Activated CD4-positive, alpha-beta T cell treated with anti-CD3 and anti-CD28 coated beads, Interleukin-2, amount 10 ng/mL, durations not matched to agents 7 days and 5 days (primary cell): ENCODE results near the gene TRIM41. TPM values are rescaled to one million over a fixed set of nuclear protein-coding genes. Genes with fewer than 3 reads are reported as not detected.
A peak's percentile ranks its signal among the peaks of the same experiment; 100 is the strongest.

Experiments
- CTCF ChIA-PET: fragments of 350-600 bp; sonication (Branson Sonifier 250); formaldehyde crosslinking; loops from one replicate; lab custom pipeline; 2021; ENCODE audit warnings: antibody characterized with exemption; lab: Charles Lee
- POLR2A ChIA-PET: fragments of 350-600 bp; sonication (Branson Sonifier 250); formaldehyde crosslinking; loops from one replicate; lab custom pipeline; 2021; ENCODE audit warnings: antibody characterized with exemption; lab: Charles Lee
- DNase-seq: peaks from one replicate; pipeline ENCODE4 v3.0.0-alpha.2; 2020
- H3K27ac Mint-ChIP-seq: one replicate; pipeline ENCODE4 v1.8.0; 2021; ENCODE audit warnings: mild to moderate bottlenecking, moderate library complexity, mixed read lengths
- H3K27me3 Mint-ChIP-seq: one replicate; pipeline ENCODE4 v1.8.0; 2021; ENCODE audit warnings: mixed read lengths
- H3K36me3 Mint-ChIP-seq: one replicate; pipeline ENCODE4 v1.8.0; 2021; ENCODE audit warnings: low read depth, mixed read lengths
- H3K4me1 Mint-ChIP-seq: one replicate; pipeline ENCODE4 v1.8.0; 2021; ENCODE audit warnings: mixed read lengths
- H3K4me3 Mint-ChIP-seq: one replicate; pipeline ENCODE4 v1.8.0; 2021; ENCODE audit warnings: mild to moderate bottlenecking, moderate library complexity, mixed read lengths
- H3K9me3 Mint-ChIP-seq: one replicate; pipeline ENCODE4 v1.8.0; 2021; ENCODE audit warnings: mixed read lengths
- total RNA-seq, 2 experiments: library from RNA; stranded (reverse); gene quantifications; one replicate each; pipeline ENCODE4 v1.2.3, GENCODE V29; 2021

TRIM41 gene
- total RNA-seq, 2 experiments from 2014 or later, result 34.7 to 36.9 TPM

DNA sequence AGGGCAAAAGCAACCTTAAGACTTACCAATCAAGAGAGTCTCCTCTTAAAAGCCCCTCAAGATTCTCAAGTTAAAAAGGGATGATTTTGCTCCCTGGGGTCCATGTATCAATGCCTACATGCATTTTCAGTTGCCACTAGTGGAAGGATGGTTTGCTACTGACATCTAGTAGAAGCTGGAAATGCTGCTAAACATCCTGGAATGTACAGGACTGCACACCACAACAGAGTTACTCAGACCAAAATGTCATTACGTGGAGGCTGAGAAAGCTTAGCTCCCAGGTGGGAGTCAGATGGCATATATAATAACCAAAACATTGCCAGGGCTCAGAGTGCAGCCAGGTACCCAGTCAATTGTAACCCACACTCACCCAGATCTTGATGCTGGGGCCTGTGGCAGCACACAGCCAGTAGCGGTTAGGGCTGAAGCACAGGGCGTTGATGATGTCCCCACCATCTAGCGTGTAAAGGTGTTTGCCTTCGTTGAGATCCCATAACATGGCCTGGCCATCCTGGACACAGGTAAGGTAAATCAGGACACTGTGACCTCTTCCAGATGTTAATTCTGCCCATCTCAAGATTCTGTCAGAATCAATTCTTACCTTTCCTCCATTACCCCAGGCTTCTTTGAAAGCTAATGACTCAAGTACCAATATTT, 14.8 kb downstream of the TRIM41 start:
- peaks cover 41% of the 10 kb centered on the region for H3K4me1 Mint-ChIP-seq
- peak overlapping the region; percentile 22 for H3K4me3 Mint-ChIP-seq
- POLR2A ChIA-PET, result no interaction called here
- H3K27ac Mint-ChIP-seq, result peak overlapping the region; percentile 36
- DNase-seq, result no peak
- peaks cover 85% of the 10 kb centered on the region for H3K36me3 Mint-ChIP-seq
- H3K27me3 Mint-ChIP-seq, result no peaks in the 10 kb centered on the region
- CTCF ChIA-PET, result no interaction called here
- H3K9me3 Mint-ChIP-seq, result no peaks in the 10 kb centered on the region

DNA sequence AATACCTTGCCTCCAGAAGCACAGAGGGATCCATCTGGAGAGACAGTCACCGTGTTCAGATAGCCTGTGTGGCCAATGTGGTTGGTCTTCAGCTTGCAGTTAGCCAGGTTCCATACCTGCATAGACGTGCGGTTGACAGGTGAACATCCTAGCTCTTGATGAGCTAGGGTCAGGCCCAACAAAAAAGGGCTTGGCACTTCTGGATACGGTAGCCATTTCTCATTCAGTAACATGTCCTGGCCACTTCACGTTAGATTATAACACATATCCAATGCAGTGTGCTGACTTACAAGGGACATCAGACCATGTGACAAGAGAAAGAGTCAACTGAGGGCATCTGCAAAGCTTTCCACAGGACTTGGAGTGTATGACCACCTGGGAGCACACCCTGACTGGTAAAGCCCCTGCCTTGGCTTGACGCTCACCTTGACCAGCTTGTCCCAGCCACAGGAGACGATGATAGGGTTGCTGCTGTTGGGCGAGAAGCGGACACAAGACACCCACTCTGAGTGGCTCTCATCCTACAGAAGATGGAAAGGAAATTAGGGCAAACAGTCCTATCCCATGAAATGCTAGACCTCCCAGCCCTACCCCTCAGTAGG, 16.1 kb downstream of the TRIM41 start:
- H3K4me1 Mint-ChIP-seq, result peaks cover 44% of the 10 kb centered on the region
- peaks cover 87% of the 10 kb centered on the region for H3K36me3 Mint-ChIP-seq
- H3K9me3 Mint-ChIP-seq, result no peaks in the 10 kb centered on the region
- H3K4me3 Mint-ChIP-seq, result no peak overlapping the region
- H3K27ac Mint-ChIP-seq, result no peak overlapping the region
- DNase-seq, result no peak
- H3K27me3 Mint-ChIP-seq, result no peaks in the 10 kb centered on the region
- POLR2A ChIA-PET, result no interaction called here
- CTCF ChIA-PET, result interaction anchor here (0.7 to 3.5 kb wide), 2 partner anchors 9 to 35 kb away, joined by 3 to 10 read pairs; partner anchors contain the start of gene TRIM7

DNA sequence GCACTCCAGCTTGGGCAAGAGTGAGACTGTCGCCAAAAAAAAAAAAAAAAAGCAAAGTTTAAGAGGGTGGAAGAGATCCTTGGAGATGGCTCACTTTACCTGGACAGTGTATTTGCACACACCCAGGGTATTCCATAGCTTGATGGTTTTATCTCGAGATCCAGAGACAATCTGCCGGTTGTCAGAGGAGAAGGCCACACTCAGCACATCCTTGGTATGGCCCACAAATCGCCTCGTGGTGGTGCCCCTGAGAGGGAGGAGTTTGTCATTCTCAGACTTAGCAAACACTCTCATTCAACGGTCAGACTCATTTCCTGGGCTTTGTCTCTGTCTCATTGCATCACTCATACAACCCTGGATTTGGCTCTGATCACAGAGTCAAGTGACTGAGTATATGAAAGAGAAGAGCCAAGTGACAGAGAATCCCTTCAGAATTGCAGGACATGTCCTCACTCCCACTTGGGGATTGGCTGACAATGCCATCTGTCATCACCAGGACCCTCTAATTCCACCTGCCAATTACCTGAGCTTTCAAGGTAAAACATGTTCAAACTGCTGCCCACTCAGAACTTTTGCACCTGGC, 18.4 kb downstream of the TRIM41 start:
- peak overlapping the region; percentile 98 for H3K27ac Mint-ChIP-seq
- no peaks in the 10 kb centered on the region for H3K27me3 Mint-ChIP-seq
- ChIA-PET POLR2A (no interaction called here), CTCF (interaction anchor here (0.6 to 3.5 kb wide), 5 partner anchors 9 to 18 kb away, joined by 3 to 10 read pairs (median 4); no protein-coding TSS in a partner anchor)
- peaks cover 75% of the 10 kb centered on the region for H3K36me3 Mint-ChIP-seq
- H3K4me1 Mint-ChIP-seq, result peaks cover 62% of the 10 kb centered on the region
- peak; percentile 58 for DNase-seq
- peak overlapping the region; percentile 98 for H3K4me3 Mint-ChIP-seq
- H3K9me3 Mint-ChIP-seq, result no peaks in the 10 kb centered on the region

DNA sequence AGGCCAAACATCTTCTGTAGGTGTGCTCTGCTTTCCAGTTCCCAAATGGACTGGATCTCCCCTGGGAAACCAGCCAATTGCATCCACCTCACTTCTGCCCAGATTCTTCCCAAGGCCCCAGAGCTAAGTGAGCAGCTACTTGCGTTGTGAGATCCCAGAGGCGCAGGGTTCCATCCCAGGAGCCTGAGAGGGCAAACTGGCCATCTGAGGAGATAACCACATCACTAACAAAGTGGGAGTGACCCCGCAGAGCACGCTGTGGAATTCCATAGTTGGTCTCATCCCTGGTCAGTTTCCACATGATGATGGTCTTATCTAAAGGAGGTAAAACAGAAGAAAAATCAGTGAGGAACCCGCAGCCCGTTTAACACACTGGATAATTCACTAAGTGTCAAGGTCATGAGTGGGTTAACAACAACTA, 19.0 kb downstream of the TRIM41 start:
- H3K27ac Mint-ChIP-seq, result peak overlapping the region; percentile 98
- H3K4me3 Mint-ChIP-seq, result peak overlapping the region; percentile 98
- peaks cover 62% of the 10 kb centered on the region for H3K4me1 Mint-ChIP-seq
- DNase-seq, result no peak
- no peaks in the 10 kb centered on the region for H3K27me3 Mint-ChIP-seq
- H3K36me3 Mint-ChIP-seq, result peaks cover 69% of the 10 kb centered on the region
- H3K9me3 Mint-ChIP-seq, result no peaks in the 10 kb centered on the region
- ChIA-PET CTCF (interaction anchor here (1.6 to 3.5 kb wide), 2 partner anchors 12 to 15 kb away, joined by 4 to 10 read pairs; no protein-coding TSS in a partner anchor), POLR2A (no interaction called here)

DNA sequence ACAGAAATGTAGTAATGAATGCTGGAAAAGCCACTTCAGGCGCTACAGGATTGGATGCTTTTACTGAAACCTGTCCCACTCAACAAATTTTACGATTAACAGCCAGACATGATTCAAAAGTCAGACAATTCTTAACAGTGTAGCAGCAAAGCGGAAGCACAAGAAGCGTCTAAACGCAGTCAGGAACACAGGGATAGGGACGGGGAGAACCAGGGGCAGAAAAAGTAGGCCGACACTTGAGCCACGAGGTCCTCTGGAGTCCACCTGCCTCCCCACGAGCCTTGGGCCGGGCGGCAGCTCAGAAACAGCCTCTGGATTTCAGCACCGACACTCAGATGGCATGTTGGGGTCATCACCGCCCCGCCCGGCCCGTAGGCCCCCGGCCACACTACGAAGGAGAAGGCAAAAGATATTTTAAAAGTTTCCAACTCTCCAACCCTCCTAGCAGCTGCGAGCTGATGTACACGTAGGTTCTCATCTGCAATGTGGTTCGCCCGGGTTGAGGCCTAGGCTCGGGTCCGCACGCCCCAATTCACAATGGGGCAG, 20.0 kb downstream of the TRIM41 start:
- H3K4me1 Mint-ChIP-seq, result peaks cover 63% of the 10 kb centered on the region
- H3K9me3 Mint-ChIP-seq, result no peaks in the 10 kb centered on the region
- CTCF ChIA-PET, result interaction anchor here (1.1 to 1.7 kb wide), 2 partner anchors 9 kb away, joined by 3 to 6 read pairs; no protein-coding TSS in a partner anchor
- no peaks in the 10 kb centered on the region for H3K27me3 Mint-ChIP-seq
- H3K27ac Mint-ChIP-seq, result peak overlapping the region; percentile 98
- peak overlapping the region; percentile 98 for H3K4me3 Mint-ChIP-seq
- H3K36me3 Mint-ChIP-seq, result peaks cover 66% of the 10 kb centered on the region
- POLR2A ChIA-PET, result no interaction called here
- no peak for DNase-seq

DNA sequence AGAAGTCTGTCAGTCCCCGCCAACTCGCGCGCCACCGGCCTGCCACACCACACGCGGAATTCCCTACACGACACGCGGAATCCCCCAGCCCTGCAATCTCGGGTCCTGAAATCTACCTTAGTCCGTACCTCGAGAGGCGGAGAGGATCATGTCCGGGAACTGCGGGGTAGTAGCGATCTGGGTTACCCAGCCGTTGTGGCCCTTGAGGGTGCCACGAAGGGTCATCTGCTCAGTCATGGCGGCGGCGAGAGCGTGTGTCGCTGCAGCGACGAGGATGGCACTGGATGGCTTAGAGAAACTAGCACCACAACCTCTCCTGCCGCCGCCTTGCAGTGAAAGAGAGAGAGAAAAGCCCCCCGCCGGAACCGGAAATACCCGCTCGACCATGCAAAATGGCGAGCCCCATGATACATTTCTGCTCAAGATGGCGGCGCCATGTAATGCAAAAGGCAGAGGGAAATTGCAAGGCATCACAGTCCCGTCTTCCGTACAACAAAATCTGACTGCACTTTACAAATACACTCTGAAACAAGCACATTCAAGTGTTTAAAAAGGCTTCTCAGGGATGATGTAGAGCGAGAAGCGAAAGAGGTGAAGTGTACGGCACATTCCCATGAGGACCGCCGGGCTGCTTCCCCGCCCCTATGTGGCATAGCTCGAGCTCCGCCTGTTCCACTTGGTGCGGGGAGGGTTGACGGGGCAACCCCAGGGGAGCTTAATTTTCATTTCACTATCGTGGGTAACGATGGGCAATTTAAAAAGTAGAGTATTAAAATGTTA, 20.7 kb downstream of the TRIM41 start, which contains the start of gene RACK1:
RACK1 (minus strand) TSS at position 343 of the 780 bp plus-strand sequence; CDS start at position 237, 106 bp downstream.
- peaks cover 63% of the 10 kb centered on the region for H3K36me3 Mint-ChIP-seq
- ChIA-PET CTCF (interaction anchor here (1.0 to 1.7 kb wide), 6 partner anchors 8 to 59 kb away, joined by 3 to 8 read pairs (median 4); partner anchors contain the start of gene TRIM41), POLR2A (interaction anchor here (0.7 to 1.0 kb wide), 2 partner anchors 11 to 20 kb away, joined by 3 to 4 read pairs; partner anchors contain the start of gene TRIM41)
- no peaks in the 10 kb centered on the region for H3K27me3 Mint-ChIP-seq
- peaks cover 65% of the 10 kb centered on the region for H3K4me1 Mint-ChIP-seq
- H3K27ac Mint-ChIP-seq, result peak within 1 kb of the TSS; percentile 98
- peak within 1 kb of the TSS; percentile 98 for H3K4me3 Mint-ChIP-seq
- DNase-seq, result peak; percentile 93
- no peaks in the 10 kb centered on the region for H3K9me3 Mint-ChIP-seq

DNA sequence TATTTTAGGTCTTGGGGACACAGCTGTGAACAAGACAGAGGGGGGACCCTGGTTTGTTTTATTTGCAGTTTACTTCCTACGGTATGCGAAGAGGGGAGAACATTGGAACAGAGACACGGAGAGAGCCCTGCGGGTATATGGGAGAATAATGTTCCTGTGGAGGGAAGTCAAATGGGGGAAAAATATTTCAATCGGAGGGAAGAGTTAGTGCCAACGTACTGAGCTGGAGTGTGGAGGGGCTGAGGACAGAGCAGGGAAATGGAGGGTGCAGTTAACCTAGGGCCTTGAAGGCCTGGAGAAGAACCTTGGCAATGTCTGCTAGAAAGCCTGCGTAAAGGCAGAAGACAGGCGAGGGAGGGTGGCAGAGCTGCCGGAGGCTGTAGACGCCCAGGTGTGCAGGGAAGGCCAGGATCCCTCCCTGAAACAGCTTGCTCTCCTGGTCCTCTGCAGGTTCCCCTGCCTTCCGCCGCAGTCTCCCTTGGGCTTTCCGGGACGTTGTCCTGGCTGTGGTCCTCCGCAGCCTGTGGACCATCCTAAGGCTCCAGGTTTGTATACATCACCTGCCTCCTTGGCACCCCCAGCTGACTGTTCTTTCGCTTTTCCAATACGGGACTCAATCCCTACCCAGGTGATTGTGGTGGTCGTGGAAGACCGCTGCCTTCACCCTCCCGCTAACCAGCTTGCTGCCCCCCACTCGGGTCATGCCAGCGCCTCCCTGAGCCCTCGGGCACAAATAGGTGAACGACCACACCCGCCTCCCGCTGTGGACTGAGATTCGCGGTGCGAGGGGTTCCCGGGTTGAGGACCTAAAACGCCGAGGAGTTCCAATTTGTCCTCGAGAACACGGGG, 22.6 kb downstream of the TRIM41 start:
- peak overlapping the region; percentile 94 for H3K27ac Mint-ChIP-seq
- H3K36me3 Mint-ChIP-seq, result peaks cover 54% of the 10 kb centered on the region
- H3K4me1 Mint-ChIP-seq, result peaks cover 72% of the 10 kb centered on the region
- H3K9me3 Mint-ChIP-seq, result no peaks in the 10 kb centered on the region
- ChIA-PET CTCF (interaction anchor here (0.7 to 1.2 kb wide), 3 partner anchors 9 to 15 kb away, joined by 3 to 6 read pairs (median 3); partner anchors contain the start of gene TRIM52), POLR2A (no interaction called here)
- DNase-seq, result no peak
- H3K27me3 Mint-ChIP-seq, result no peaks in the 10 kb centered on the region
- peak overlapping the region; percentile 98 for H3K4me3 Mint-ChIP-seq

DNA sequence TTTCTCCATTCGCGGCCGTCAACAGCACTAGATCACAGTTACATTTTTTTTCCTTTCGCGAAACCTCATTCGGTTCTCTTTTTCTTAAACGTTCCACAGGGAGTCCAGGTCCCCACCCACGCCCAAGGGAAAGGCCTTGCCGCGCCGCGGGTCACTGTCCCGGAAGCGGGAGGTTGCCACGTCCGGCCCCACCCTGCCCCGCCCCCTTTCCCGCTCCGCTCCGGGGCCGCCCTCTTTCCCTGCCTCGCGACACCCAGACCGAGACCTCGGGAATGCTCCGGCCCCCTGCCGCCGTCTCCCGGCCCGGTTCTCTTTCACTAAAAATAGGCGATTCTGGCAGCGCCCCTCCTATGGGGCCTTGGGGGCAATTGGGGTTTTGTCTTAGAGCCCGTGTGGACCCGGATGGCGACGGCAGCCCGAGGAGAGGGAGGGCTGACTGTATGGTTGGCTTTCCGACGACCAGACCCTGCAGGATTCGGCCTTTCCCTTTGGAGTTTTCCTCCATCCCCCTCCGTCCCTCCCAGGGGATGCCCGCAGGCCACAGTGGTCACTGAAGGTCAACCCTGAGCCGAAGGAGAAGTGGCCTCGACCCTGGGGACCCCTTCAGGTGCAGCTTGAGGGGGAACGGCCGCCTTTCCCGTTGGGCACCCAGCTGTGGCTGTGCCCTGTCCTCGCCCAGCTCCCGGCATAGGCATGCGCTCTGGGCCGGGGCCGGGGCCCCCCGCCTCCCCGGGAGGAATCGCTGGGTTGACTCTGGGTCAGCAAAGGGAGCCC, 23.4 kb downstream of the TRIM41 start:
- H3K4me1 Mint-ChIP-seq, result peaks cover 70% of the 10 kb centered on the region
- POLR2A ChIA-PET, result no interaction called here
- H3K9me3 Mint-ChIP-seq, result no peaks in the 10 kb centered on the region
- CTCF ChIA-PET, result interaction anchor here (1.1 to 1.4 kb wide), 3 partner anchors 14 to 24 kb away, joined by 3 to 4 read pairs (median 3); partner anchors contain the start of gene TRIM52
- H3K36me3 Mint-ChIP-seq, result peaks cover 47% of the 10 kb centered on the region
- peak overlapping the region; percentile 94 for H3K27ac Mint-ChIP-seq
- peak overlapping the region; percentile 98 for H3K4me3 Mint-ChIP-seq
- DNase-seq, result peak; percentile 75
- H3K27me3 Mint-ChIP-seq, result no peaks in the 10 kb centered on the region

DNA sequence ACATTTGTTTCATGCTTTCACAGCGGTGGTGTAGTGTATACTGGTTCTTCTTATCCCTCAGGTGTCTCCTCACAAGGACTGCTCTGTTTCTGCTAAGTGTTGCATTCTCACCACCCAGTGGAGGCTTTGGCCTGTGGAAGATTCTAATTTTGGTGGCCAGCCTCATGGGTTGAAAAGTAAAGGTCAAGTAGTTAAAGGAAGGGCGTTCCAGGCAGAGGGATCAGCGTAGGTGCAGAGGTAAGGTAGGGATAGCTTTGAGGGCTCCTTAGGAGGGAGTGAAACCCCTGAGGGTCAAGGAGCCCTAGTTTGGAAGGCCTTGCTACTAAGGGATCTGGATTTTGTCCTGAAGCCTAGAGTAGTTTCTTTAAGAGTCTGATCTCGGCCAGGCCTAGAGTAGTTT, 25.2 kb downstream of the TRIM41 start:
- H3K4me3 Mint-ChIP-seq, result peak overlapping the region; percentile 98
- DNase-seq, result no peak
- ChIA-PET POLR2A (no interaction called here), CTCF (interaction anchor here (0.9 kb wide), 1 partner anchor 64 kb away, joined by 3 read pairs; no protein-coding TSS in a partner anchor)
- H3K27me3 Mint-ChIP-seq, result no peaks in the 10 kb centered on the region
- H3K9me3 Mint-ChIP-seq, result no peaks in the 10 kb centered on the region
- peaks cover 72% of the 10 kb centered on the region for H3K4me1 Mint-ChIP-seq
- H3K36me3 Mint-ChIP-seq, result peaks cover 32% of the 10 kb centered on the region
- peak overlapping the region; percentile 94 for H3K27ac Mint-ChIP-seq

DNA sequence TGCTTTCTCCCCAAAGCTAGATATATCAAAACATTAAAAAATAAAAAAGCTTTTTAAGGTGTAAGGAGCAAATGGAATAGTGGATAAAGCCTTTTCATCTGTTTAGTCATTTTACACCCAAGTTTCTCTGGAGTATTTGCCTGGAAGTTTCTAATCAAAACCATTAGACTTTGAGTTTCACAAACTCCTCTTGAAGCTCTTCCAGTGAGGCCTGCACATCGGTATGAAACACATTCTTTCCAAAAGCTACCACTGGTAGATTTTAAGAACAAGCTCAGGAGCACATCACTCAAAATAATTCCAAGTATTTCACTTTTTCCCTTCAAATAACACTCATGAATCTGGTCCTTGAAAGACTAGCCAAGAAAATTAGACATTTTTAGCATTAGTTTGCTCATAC, 32.2 kb downstream of the TRIM41 start:
- ChIA-PET POLR2A (no interaction called here), CTCF (interaction anchor here (0.8 to 1.7 kb wide), 2 partner anchors 10 to 11 kb away, joined by 3 to 5 read pairs; partner anchors contain the start of gene RACK1)
- Mint-ChIP-seq H3K36me3 (peaks cover 52% of the 10 kb centered on the region), H3K9me3 (no peaks in the 10 kb centered on the region), H3K4me1 (peaks cover 77% of the 10 kb centered on the region), H3K27me3 (no peaks in the 10 kb centered on the region), H3K4me3 (no peak overlapping the region), H3K27ac (no peak overlapping the region)
- DNase-seq, result no peak
